Stomach (tissue), 4 donors: Measurements from ENCODE around the gene G0S2.

Source experiments
- CTCF ChIP-seq, 7 experiments: fragments of 450-650 bp in 4 of 7; fragments of 200-600 bp in 3 of 7; sonication (generic) in 3 of 7; IDR thresholded peaks; one replicate each; pipeline ENCODE4 v1.5.1; 2016 to 2019; ENCODE audit warnings: antibody characterized with exemption in 7 of 7, control low read depth in 2 of 7, mild to moderate bottlenecking in 1 of 7
- EP300 ChIP-seq: sonication (generic); formaldehyde crosslinking; IDR thresholded peaks from one replicate; pipeline ENCODE4 v1.6.1; 2017; ENCODE audit warnings: antibody characterized with exemption
- POLR2A ChIP-seq, 4 donors: fragments of 450-650 bp; IDR thresholded peaks; one replicate each; pipeline ENCODE4 v1.6.1; 2016; ENCODE audit warnings: antibody characterized with exemption in 4 of 4, control low read depth in 2 of 4, mild to moderate bottlenecking in 1 of 4, moderate library complexity in 1 of 4
- POLR2AphosphoS5 ChIP-seq, 3 donors: sonication (generic); formaldehyde crosslinking; IDR thresholded peaks; one replicate each; pipeline ENCODE4 v1.6.1; 2016; ENCODE audit warnings: antibody characterized with exemption in 3 of 3

- no peak for TF ChIP-seq POLR2A (IDR thresholded peaks at IDR 0.05)
- no peak for TF ChIP-seq EP300
- no peak for TF ChIP-seq CTCF (IDR thresholded peaks at IDR 0.05)
- TF ChIP-seq POLR2AphosphoS5 (IDR thresholded peaks at IDR 0.05) = no peak
Measured at GRCh38 chr1:209710093-209710492, 34.9 kb downstream of the G0S2 start.
